Nephron progenitor cell (in vitro differentiated cells): ENCODE results near the gene FLT1.
A peak's percentile ranks its signal among the peaks of the same experiment; 100 is the strongest.

Source experiments
- DNase-seq: peaks from one replicate; pipeline ENCODE4 v3.0.0; 2021
- H3K27ac Mint-ChIP-seq: 2 replicates; pipeline ENCODE4 v1.8.0; 2021; ENCODE audit warnings: mild to moderate bottlenecking, moderate library complexity, mixed read lengths
- H3K27me3 Mint-ChIP-seq: 2 replicates; pipeline ENCODE4 v1.8.0; 2021; ENCODE audit warnings: mild to moderate bottlenecking, low read depth, mixed read lengths; ENCODE audit not compliant: poor library complexity
- H3K36me3 Mint-ChIP-seq: 2 replicates; pipeline ENCODE4 v1.8.0; 2021; ENCODE audit warnings: low read depth, mixed read lengths
- H3K4me1 Mint-ChIP-seq: 2 replicates; pipeline ENCODE4 v1.8.0; 2021; ENCODE audit warnings: mixed read lengths
- H3K4me3 Mint-ChIP-seq: 2 replicates; pipeline ENCODE4 v1.8.0; 2021; ENCODE audit warnings: mild to moderate bottlenecking, moderate library complexity, mixed read lengths
- H3K9me3 Mint-ChIP-seq: 2 replicates; pipeline ENCODE4 v1.8.0; 2021; ENCODE audit warnings: mild to moderate bottlenecking, moderate library complexity, mixed read lengths
- CTCF ChIP-seq: fragments of 200-600 bp; sonication (generic); IDR thresholded peaks from 2 replicates; pipeline ENCODE4 v1.5.0; 2021; ENCODE audit warnings: antibody characterized with exemption

FLT1 gene

GRCh38 chr13:28339419-28339818, 155.5 kb downstream of the FLT1 start:
- H3K4me1 Mint-ChIP-seq = peaks cover 68% of the 10 kb centered on the region
- DNase-seq = no peak
- H3K4me3 Mint-ChIP-seq = no peak overlapping the region
- no peaks in the 10 kb centered on the region for H3K36me3 Mint-ChIP-seq
- no peak overlapping the region for H3K27ac Mint-ChIP-seq
- H3K27me3 Mint-ChIP-seq = no peaks in the 10 kb centered on the region
- no peak for TF ChIP-seq CTCF
- H3K9me3 Mint-ChIP-seq = no peaks in the 10 kb centered on the region

DNA sequence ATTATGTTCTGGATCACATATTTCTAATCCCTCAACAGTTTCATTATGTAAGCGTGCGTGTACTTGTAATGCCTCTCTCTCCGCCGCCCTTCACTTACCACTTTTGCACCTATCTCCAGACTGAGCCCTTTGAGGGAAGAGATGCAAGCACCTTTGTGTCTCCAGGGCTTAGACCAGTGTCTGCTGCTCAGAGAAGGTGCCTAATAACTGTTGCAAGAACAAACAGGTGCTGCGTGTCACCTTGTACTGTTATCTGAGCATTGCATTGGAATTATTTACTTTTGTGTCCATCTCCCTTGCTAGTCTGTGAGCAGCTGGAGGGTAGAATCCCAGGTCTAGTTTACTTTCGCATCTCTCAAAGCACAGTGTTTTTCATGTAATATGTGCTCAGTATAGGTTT, 156.2 kb downstream of the FLT1 start:
- no peak for DNase-seq
- Mint-ChIP-seq H3K4me1 (peaks cover 62% of the 10 kb centered on the region), H3K36me3 (no peaks in the 10 kb centered on the region), H3K27ac (peak overlapping the region; percentile 95), H3K4me3 (no peak overlapping the region), H3K27me3 (no peaks in the 10 kb centered on the region), H3K9me3 (no peaks in the 10 kb centered on the region)
- TF ChIP-seq CTCF = no peak

- no peaks in the 10 kb centered on the region for H3K9me3 Mint-ChIP-seq
- H3K27ac Mint-ChIP-seq = peak overlapping the region; percentile 95
- no peaks in the 10 kb centered on the region for H3K36me3 Mint-ChIP-seq
- peaks cover 4% of the 10 kb centered on the region for H3K27me3 Mint-ChIP-seq
- no peak for DNase-seq
- no peak for TF ChIP-seq CTCF
- H3K4me1 Mint-ChIP-seq = peaks cover 61% of the 10 kb centered on the region
- H3K4me3 Mint-ChIP-seq = no peak overlapping the region
Measured at GRCh38 chr13:28338006-28338574, 156.8 kb downstream of the FLT1 start.

- no peak for DNase-seq
- TF ChIP-seq CTCF = no peak
- H3K4me1 Mint-ChIP-seq = peaks cover 60% of the 10 kb centered on the region
- H3K27ac Mint-ChIP-seq = peak overlapping the region; percentile 95
- no peaks in the 10 kb centered on the region for H3K36me3 Mint-ChIP-seq
- peaks cover 4% of the 10 kb centered on the region for H3K27me3 Mint-ChIP-seq
- H3K4me3 Mint-ChIP-seq = no peak overlapping the region
- no peaks in the 10 kb centered on the region for H3K9me3 Mint-ChIP-seq
Measured at GRCh38 chr13:28337166-28338005, 157.5 kb downstream of the FLT1 start.

DNA sequence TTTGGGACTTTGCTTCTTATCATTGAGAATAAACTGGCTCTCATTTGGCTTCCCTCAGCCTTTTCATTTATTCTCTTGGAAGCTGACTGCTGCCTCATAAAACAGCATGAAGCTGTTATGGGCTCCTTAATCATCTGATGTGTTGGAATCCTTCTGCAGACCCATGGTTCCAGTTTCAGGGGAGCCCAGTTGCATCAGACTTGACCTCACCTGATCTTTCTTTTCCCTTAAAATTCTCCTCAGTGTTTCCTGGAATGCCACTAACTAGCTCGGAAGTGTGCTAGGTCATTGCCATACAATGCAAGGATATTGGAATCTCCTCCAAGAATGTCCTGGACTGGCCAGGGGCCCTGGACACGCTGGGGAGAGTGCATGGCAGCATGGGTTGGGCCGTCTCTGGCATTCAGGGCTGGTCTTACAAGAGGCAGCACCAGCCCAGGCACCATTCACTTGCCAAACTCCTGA, 158.7 kb downstream of the FLT1 start:
- no peaks in the 10 kb centered on the region for H3K9me3 Mint-ChIP-seq
- H3K27ac Mint-ChIP-seq = no peak overlapping the region
- H3K27me3 Mint-ChIP-seq = peaks cover 4% of the 10 kb centered on the region
- DNase-seq = no peak
- no peak overlapping the region for H3K4me3 Mint-ChIP-seq
- H3K36me3 Mint-ChIP-seq = no peaks in the 10 kb centered on the region
- peaks cover 53% of the 10 kb centered on the region for H3K4me1 Mint-ChIP-seq
- TF ChIP-seq CTCF = no peak
